Kidney epithelial cell (primary cell): ENCODE results near the gene CPNE2. TPM values are rescaled to one million over a fixed set of nuclear protein-coding genes. Genes with fewer than 3 reads are reported as not detected.

Source experiments
- DNase-seq: peaks from one replicate; pipeline ENCODE4 v3.0.0-alpha.2; 2010; ENCODE audit warnings: low read depth
- H3K27me3 ChIP-seq: 2 replicates; pipeline ENCODE4 v1.6.0; 2011; ENCODE audit warnings: low read length; ENCODE audit not compliant: control insufficient read depth, insufficient read depth
- H3K36me3 ChIP-seq: 2 replicates; pipeline ENCODE4 v1.5.1; 2011; ENCODE audit warnings: low read length; ENCODE audit not compliant: control insufficient read depth, insufficient read depth
- H3K4me3 ChIP-seq: 2 replicates; pipeline ENCODE4 v1.5.1; 2011; ENCODE audit warnings: low read depth, mild to moderate bottlenecking, control low read depth, low read length
- CTCF ChIP-seq: IDR thresholded peaks from 2 replicates; pipeline ENCODE4 v1.5.1; 2011; ENCODE audit warnings: mild to moderate bottlenecking, moderate library complexity, low read length, control low read depth, inconsistent platforms; ENCODE audit not compliant: insufficient read depth, poor library complexity, severe bottlenecking
- total RNA-seq: library from RNA; depleted of rRNA; stranded (reverse); fragments of >200 nt; gene quantifications from 2 replicates; pipeline ENCODE4 v1.2.3, GENCODE V29; 2015

Gene CPNE2
- total RNA-seq, 1 donor from 2014 or later = 24.3 TPM

- no peak for DNase-seq
- H3K27me3 ChIP-seq = no peaks in the 10 kb centered on the region
- TF ChIP-seq CTCF = no peak
- no peak overlapping the region for H3K4me3 ChIP-seq
- H3K36me3 ChIP-seq = peaks cover 6% of the 10 kb centered on the region
Measured at GRCh38 chr16:57118461-57119084, 26.2 kb downstream of the CPNE2 start.

- DNase-seq = no peak
- no peaks in the 10 kb centered on the region for H3K27me3 ChIP-seq
- H3K4me3 ChIP-seq = no peak overlapping the region
- H3K36me3 ChIP-seq = peaks cover 1% of the 10 kb centered on the region
- TF ChIP-seq CTCF = no peak
Measured at GRCh38 chr16:57123216-57123973, 31.0 kb downstream of the CPNE2 start.

- no peak for DNase-seq
- H3K27me3 ChIP-seq = no peaks in the 10 kb centered on the region
- H3K36me3 ChIP-seq = peaks cover 1% of the 10 kb centered on the region
- TF ChIP-seq CTCF = no peak
- H3K4me3 ChIP-seq = no peak overlapping the region
Measured at GRCh38 chr16:57123974-57124674, 31.7 kb downstream of the CPNE2 start.

DNA sequence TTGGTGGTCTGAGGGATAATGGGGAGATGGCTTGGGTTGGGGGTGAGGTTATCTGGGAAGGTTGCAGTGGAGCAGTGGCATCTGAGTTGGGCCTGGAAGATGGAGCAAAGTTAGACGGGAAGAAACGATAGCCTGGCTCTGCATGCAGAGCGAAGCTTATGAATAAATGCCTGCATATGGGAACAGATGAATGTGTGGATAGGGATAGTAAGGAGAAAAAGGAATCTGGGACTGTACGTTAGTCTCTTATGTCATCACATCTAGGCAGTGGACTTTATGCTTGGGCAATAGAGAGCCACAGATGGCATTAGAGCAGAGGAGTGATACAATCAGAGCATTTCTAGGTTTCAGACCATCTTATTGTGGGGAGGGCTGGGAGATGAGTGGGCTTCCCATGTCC is 33.0 kb downstream of the CPNE2 start:
- no peaks in the 10 kb centered on the region for H3K36me3 ChIP-seq
- TF ChIP-seq CTCF = no peak
- H3K4me3 ChIP-seq = no peak overlapping the region
- no peak for DNase-seq
- no peaks in the 10 kb centered on the region for H3K27me3 ChIP-seq

DNA sequence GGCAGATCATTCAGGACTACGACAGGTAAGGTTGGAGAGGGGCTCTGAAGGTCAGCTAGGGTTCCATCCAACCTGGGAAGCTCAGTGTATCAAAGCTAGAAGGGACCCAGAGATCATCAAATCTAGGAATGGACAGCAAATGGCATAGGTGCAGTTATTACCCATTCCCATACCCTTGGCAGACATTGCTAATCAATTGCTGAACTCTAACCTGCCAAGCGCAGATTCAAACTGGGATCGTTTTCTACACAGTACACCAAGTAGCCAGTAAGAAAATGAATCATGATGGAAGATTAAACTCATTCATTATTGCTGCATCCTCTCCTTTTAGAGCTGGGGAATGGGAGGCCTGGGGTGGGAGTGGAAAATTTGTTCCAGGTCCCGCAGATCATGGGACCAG is 33.6 kb downstream of the CPNE2 start:
- H3K4me3 ChIP-seq = no peak overlapping the region
- DNase-seq = no peak
- TF ChIP-seq CTCF = no peak
- H3K27me3 ChIP-seq = no peaks in the 10 kb centered on the region
- H3K36me3 ChIP-seq = no peaks in the 10 kb centered on the region
